ENCODE data around the gene PHF20. TPM values are rescaled to one million over a fixed set of nuclear protein-coding genes. Genes with fewer than 3 reads are reported as not detected.

Gene PHF20
- total and polyA plus RNA-seq, 5 donors from 2014 or later, result 87.3 to 159 (median 102) TPM

DNA sequence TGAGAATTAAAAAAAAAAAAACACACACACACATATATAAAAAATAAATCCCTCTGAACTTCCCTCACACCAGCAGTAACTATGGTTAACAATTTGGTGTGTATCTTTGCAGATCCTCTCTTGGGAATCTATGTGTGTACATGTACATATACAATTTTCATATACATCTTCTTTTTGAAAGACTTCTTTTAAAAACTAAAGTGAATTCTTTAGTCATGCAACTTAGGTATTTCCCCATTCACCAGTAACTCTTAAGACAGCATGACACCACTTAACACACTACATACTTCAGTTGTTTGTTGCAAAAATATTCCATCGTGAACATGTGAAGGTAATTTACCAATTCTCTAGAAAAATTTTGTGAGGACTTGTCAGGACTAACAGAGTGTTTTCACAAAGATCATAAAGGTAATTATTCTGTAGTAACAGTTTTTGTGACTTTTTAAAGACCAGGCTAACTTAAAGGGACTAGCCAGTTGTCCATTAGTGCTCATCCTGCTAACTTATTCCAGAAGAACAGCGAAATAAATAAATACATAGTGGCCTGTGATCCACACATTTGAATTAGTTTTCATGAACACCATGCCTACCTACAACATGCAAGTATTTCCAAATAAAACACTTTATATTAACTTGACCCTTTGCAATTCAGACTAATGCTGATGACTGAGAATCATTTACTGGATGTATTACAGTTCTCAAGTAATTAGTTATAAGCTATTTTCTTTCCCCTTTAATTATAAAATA is 41.8 kb upstream of the PHF20 start:
- Histone ChIP-seq H3K4me3 (ENCODE audit: low read depth, low read length) (peak overlapping the region; percentile 42), H3K27me3 (ENCODE audit: control insufficient read depth, insufficient read depth, low read length) (no peaks in the 10 kb centered on the region), H3K36me3 (ENCODE audit: control insufficient read depth, insufficient read depth, low read length) (peaks cover 97% of the 10 kb centered on the region), H3K9me3 (ENCODE audit: control insufficient read depth in 2 of 2, low read length in 2 of 2) (no peaks in the 10 kb centered on the region), H3K27ac (ENCODE audit: insufficient read depth, low read length, poor library complexity, severe bottlenecking) (no peak overlapping the region), H3K4me1 (ENCODE audit: control insufficient read depth, insufficient read depth, low read length, poor library complexity, severe bottlenecking) (peaks cover 54% of the 10 kb centered on the region)
- no peaks in the 10 kb centered on the region for H3K9me3 Mint-ChIP-seq
- H3K36me3 Mint-ChIP-seq, result peaks cover 46% of the 10 kb centered on the region
- DNase-seq, result no peak
- no peak overlapping the region for H3K27ac Mint-ChIP-seq
- H3K4me1 Mint-ChIP-seq, result peaks cover 34 to 68% (median 54%) of the 10 kb centered on the region in 4 donors
- H3K27me3 Mint-ChIP-seq, result no peaks in the 10 kb centered on the region
- H3K4me3 Mint-ChIP-seq, result peak overlapping the region in 3 of 4 donors; percentile 33 to 48 (median 36)
- ATAC-seq (ENCODE audit: low read depth in 2 of 2), result no peak

DNA sequence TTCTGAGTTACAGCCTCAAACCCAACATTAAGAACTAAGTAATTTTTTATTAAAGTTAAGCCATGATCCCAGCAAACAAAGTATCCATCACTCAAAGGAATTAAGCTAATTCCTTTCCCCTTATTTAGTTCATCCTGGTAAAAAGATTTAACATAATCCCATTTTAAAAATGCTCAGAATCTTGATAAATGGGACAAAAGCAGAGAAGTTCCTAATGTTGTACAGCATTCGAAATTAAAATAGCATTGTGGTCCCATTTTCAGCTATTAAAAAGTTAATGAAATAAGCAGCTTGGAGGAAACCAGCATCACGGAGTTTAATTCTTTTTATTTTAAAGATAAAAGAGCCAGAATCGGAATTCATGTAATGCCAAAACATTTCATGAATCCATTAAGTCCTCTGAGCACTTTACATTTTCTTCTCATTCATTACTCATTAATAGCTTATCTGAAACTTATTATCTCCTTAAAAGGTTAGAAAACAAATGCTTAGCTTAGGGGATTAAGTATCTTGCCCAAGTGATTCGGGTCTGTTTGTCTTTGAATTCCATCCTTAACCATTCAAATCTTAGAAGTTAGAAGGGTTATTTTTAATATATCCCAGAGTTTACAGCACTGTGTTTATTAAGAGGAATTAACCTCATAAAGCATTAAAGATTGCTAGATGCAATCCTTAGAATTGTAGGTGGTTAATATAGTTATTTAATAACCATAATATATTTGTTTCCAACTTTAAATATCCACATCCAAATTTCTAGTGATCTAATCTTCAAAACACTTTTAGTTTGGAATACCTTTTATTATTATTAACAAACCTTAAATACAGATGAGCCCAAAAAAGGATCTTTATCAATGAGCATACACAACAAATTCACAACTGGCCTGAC is 41.0 kb upstream of the PHF20 start:
- Mint-ChIP-seq H3K27ac (no peak overlapping the region), H3K36me3 (peaks cover 46% of the 10 kb centered on the region), H3K4me3 (peak overlapping the region in 2 of 4 donors; percentile 27 to 48), H3K9me3 (no peaks in the 10 kb centered on the region), H3K4me1 (peaks cover 37 to 68% (median 56%) of the 10 kb centered on the region in 4 donors), H3K27me3 (no peaks in the 10 kb centered on the region)
- Histone ChIP-seq H3K36me3 (ENCODE audit: control insufficient read depth, insufficient read depth, low read length) (peaks cover 97% of the 10 kb centered on the region), H3K9me3 (ENCODE audit: control insufficient read depth in 2 of 2, low read length in 2 of 2) (no peaks in the 10 kb centered on the region), H3K27ac (ENCODE audit: insufficient read depth, low read length, poor library complexity, severe bottlenecking) (no peak overlapping the region), H3K27me3 (ENCODE audit: control insufficient read depth, insufficient read depth, low read length) (no peaks in the 10 kb centered on the region), H3K4me1 (ENCODE audit: control insufficient read depth, insufficient read depth, low read length, poor library complexity, severe bottlenecking) (peaks cover 62% of the 10 kb centered on the region), H3K4me3 (ENCODE audit: low read depth, low read length) (peak overlapping the region; percentile 42)
- no peak for DNase-seq
- no peak for ATAC-seq (ENCODE audit: low read depth in 2 of 2)

DNA sequence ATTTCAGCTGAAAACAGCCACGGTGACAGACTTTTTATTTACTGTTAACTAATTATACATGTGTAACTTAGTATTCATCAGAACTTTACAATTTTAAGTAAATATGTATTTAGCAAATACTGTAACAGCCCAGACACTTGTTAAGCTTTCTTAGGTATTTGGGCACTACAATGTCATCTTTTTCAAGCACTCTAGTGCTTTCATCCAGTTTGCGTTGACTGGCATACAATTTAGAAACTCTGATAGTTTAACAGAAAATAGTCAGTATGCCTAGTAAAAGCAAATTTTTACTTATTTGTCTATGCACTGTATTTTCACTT is 40.4 kb upstream of the PHF20 start:
- H3K9me3 ChIP-seq (ENCODE audit: control insufficient read depth in 2 of 2, low read length in 2 of 2), result no peaks in the 10 kb centered on the region
- H3K4me3 Mint-ChIP-seq, result peak overlapping the region in 3 of 4 donors; percentile 59 to 68 (median 64)

DNA sequence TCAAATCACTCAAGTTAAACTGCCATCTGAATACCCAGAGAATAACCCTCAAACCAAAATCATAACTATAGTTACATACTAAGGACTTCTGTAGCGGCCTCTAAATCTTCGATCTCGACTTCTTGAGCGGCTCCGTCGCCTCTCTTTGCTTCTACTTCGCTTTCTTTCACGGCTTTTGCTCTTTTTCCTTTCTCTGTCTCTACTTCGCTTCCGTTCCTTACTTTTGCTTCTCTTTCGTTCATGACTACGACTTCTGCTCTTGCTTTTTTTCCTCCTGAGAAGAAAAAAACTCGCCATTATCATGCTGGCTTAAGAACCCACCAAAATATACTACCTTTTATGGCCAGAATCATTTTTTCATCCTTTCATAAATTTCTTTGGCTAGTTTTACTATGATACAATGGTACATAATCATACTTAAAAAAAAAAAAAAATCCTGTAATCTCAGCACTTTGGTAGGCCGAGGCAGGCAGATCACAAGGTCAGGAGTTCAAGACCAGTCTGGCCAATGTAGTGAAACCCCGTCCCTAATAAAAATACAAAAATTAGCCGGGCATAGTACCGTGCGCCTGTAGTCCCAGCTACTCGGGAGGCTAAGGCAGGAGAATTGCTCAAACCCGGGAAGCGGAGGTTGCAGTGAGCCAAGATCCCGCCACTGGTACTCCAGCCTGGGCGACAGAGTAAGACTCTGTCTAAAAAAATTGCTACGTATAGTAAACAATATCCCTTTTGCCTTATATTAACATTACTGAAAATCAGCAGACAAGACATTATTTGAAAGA is 39.8 kb upstream of the PHF20 start:
- H3K4me1 ChIP-seq (ENCODE audit: control insufficient read depth, insufficient read depth, low read length, poor library complexity, severe bottlenecking), result peaks cover 69% of the 10 kb centered on the region
- H3K36me3 ChIP-seq (ENCODE audit: control insufficient read depth, insufficient read depth, low read length), result peaks cover 94% of the 10 kb centered on the region
- no peaks in the 10 kb centered on the region for H3K9me3 Mint-ChIP-seq
- peaks cover 43% of the 10 kb centered on the region for H3K36me3 Mint-ChIP-seq
- no peaks in the 10 kb centered on the region for H3K27me3 Mint-ChIP-seq
- H3K4me3 Mint-ChIP-seq, result peak overlapping the region; percentile 59 to 74 (median 66)
- no peak overlapping the region for H3K27ac ChIP-seq (ENCODE audit: insufficient read depth, low read length, poor library complexity, severe bottlenecking)
- H3K9me3 ChIP-seq (ENCODE audit: control insufficient read depth in 2 of 2, low read length in 2 of 2), result no peaks in the 10 kb centered on the region
- H3K27ac Mint-ChIP-seq, result peak overlapping the region in 1 of 3 donors; percentile 26
- H3K4me3 ChIP-seq (ENCODE audit: low read depth, low read length), result peak overlapping the region; percentile 56
- no peak for DNase-seq
- H3K27me3 ChIP-seq (ENCODE audit: control insufficient read depth, insufficient read depth, low read length), result no peaks in the 10 kb centered on the region
- no peak for ATAC-seq (ENCODE audit: low read depth in 2 of 2)
- H3K4me1 Mint-ChIP-seq, result peaks cover 43 to 72% (median 62%) of the 10 kb centered on the region in 4 donors

More for the DNA sequence above, 40.4 kb upstream of the PHF20 start:
- Histone ChIP-seq H3K27ac (ENCODE audit: insufficient read depth, low read length, poor library complexity, severe bottlenecking) (no peak overlapping the region), H3K36me3 (ENCODE audit: control insufficient read depth, insufficient read depth, low read length) (peaks cover 97% of the 10 kb centered on the region), H3K4me3 (ENCODE audit: low read depth, low read length) (peak overlapping the region; percentile 42), H3K4me1 (ENCODE audit: control insufficient read depth, insufficient read depth, low read length, poor library complexity, severe bottlenecking) (peaks cover 68% of the 10 kb centered on the region), H3K27me3 (ENCODE audit: control insufficient read depth, insufficient read depth, low read length) (no peaks in the 10 kb centered on the region)
- no peaks in the 10 kb centered on the region for H3K27me3 Mint-ChIP-seq
- H3K36me3 Mint-ChIP-seq, result peaks cover 47% of the 10 kb centered on the region
- no peak overlapping the region for H3K27ac Mint-ChIP-seq
- DNase-seq, result peak in 1 of 3 donors; percentile 0
- no peaks in the 10 kb centered on the region for H3K9me3 Mint-ChIP-seq
- ATAC-seq (ENCODE audit: low read depth in 2 of 2), result no peak
- peaks cover 43 to 69% (median 61%) of the 10 kb centered on the region in 4 donors for H3K4me1 Mint-ChIP-seq

DNA sequence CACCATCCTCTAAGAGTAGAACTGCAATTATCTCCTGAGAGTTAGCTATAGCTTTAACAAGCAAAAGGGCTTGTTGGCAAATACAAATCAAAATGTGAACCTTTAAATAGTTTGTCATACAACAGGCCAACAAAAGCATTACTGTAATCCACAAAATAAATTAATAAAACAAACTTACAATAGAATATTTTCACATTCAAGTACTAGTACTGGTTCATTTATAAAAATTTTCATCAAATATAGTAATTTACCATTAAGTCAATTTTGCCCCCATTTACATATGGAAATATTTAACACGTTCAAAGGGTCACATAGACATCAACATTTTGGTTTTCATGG is 39.2 kb upstream of the PHF20 start:
- H3K27ac ChIP-seq (ENCODE audit: insufficient read depth, low read length, poor library complexity, severe bottlenecking), result no peak overlapping the region
- Mint-ChIP-seq H3K4me1 (peaks cover 43 to 74% (median 62%) of the 10 kb centered on the region in 4 donors), H3K4me3 (peak overlapping the region; percentile 8 to 68 (median 57)), H3K9me3 (no peaks in the 10 kb centered on the region), H3K36me3 (peaks cover 43% of the 10 kb centered on the region), H3K27me3 (no peaks in the 10 kb centered on the region), H3K27ac (no peak overlapping the region)
- peaks cover 71% of the 10 kb centered on the region for H3K4me1 ChIP-seq (ENCODE audit: control insufficient read depth, insufficient read depth, low read length, poor library complexity, severe bottlenecking)
- ATAC-seq (ENCODE audit: low read depth in 2 of 2) (no peak), DNase-seq (no peak)
- peak overlapping the region; percentile 56 for H3K4me3 ChIP-seq (ENCODE audit: low read depth, low read length)
- H3K9me3 ChIP-seq (ENCODE audit: control insufficient read depth in 2 of 2, low read length in 2 of 2), result no peaks in the 10 kb centered on the region
- H3K27me3 ChIP-seq (ENCODE audit: control insufficient read depth, insufficient read depth, low read length), result no peaks in the 10 kb centered on the region
- H3K36me3 ChIP-seq (ENCODE audit: control insufficient read depth, insufficient read depth, low read length), result peaks cover 94% of the 10 kb centered on the region

DNA sequence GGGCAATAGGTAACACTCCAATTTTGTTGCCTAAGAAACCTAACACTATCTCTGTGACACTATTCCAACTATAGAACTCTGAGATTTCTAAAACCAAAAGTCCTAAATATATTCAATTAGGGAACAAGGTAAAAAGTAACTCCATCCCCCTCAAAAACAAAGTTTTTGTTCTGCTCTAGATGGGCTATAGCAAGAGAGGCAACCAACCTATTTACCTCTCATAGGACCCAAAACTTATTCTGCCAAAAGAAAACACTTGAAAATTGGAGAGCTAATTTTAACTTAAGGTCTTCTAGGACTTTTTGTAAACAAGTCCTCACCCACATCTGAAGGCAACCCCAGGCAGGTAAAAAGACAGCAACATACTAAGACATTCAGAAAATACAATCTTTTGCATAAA is 37.4 kb upstream of the PHF20 start:
- H3K27ac Mint-ChIP-seq, result peak overlapping the region; percentile 34 to 76 (median 44)
- Histone ChIP-seq H3K4me1 (ENCODE audit: control insufficient read depth, insufficient read depth, low read length, poor library complexity, severe bottlenecking) (peaks cover 83% of the 10 kb centered on the region), H3K27me3 (ENCODE audit: control insufficient read depth, insufficient read depth, low read length) (no peaks in the 10 kb centered on the region), H3K27ac (ENCODE audit: insufficient read depth, low read length, poor library complexity, severe bottlenecking) (peak overlapping the region; percentile 65), H3K4me3 (ENCODE audit: low read depth, low read length) (peak overlapping the region; percentile 61), H3K9me3 (ENCODE audit: control insufficient read depth in 2 of 2, low read length in 2 of 2) (no peaks in the 10 kb centered on the region), H3K36me3 (ENCODE audit: control insufficient read depth, insufficient read depth, low read length) (peaks cover 94% of the 10 kb centered on the region)
- peaks cover 48 to 87% (median 70%) of the 10 kb centered on the region in 4 donors for H3K4me1 Mint-ChIP-seq
- H3K4me3 Mint-ChIP-seq, result peak overlapping the region; percentile 59 to 90 (median 72)
- H3K27me3 Mint-ChIP-seq, result no peaks in the 10 kb centered on the region
- no peak for DNase-seq
- no peaks in the 10 kb centered on the region for H3K9me3 Mint-ChIP-seq
- peaks cover 54% of the 10 kb centered on the region for H3K36me3 Mint-ChIP-seq
- ATAC-seq (ENCODE audit: low read depth in 2 of 2), result no peak
